Right forelimb (tissue), 1 donor: ENCODE results near the gene WDR76.

Source experiments
- DNase-seq: peaks from one replicate; pipeline ENCODE4 v3.0.0-alpha.2; 2018

WDR76 gene

DNA sequence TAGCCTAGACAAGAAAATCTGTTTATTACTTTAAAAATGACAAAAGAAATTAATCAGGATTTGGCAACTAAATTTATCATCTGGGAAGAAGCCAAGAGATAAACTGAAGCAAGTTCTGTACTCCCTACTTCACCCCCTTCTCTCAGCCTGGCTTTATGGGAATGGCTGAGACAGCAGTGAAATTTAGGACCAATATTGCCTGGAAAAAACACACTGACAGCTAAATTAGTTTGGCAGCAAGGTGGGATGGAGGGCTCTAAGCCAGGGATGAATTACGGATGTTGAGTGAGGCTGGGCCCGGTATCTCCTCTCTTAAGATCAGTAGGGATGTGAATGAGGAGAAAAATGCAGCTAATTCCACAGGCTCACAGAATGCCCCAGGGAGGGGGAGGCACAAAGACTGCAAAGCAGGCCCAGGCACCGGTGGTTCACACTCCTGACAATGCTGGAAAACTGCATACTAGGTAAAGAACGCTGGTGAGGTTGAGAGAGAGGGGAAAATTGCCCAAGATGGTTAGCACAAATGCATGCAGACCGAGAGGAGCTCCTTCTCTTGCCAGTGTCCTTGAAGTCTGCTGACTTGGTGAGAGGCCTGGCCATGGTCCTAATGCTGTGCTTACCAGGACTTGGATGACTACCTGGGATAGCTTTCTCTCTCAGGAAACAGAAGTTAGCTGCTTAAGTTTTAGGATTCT lies 89.0 kb downstream of the WDR76 start:
- no peak for DNase-seq

- no peak for DNase-seq
These were observed 89.5 kb downstream of the WDR76 start for GRCh38 chr15:43916326-43916660.
